A549 (cell line): ENCODE data around the gene ACBD6.

Source experiments
- CEBPB ChIP-seq, 2 experiments: fragments of >200 bp in 1 of 2; sonication (Bioruptor Twin) in 1 of 2; formaldehyde crosslinking in 1 of 2; IDR thresholded peaks; 2 replicates each; pipeline ENCODE4 v1.6.1; 2012 to 2016
- E2F6 ChIP-seq: IDR thresholded peaks from 2 replicates; pipeline ENCODE4 v1.6.1; 2012; ENCODE audit warnings: low read depth, borderline replicate concordance
- EHF ChIP-seq: fragments of 250-450 bp; sonication (Bioruptor Pico); IDR thresholded peaks from 2 replicates; pipeline ENCODE4 v1.5.0; 2020; ENCODE audit warnings: mild to moderate bottlenecking
- ESRRA ChIP-seq: fragments of 150-350 bp; IDR thresholded peaks from 2 replicates; pipeline ENCODE4 v1.6.1; 2014; ENCODE audit warnings: mild to moderate bottlenecking, low read length, borderline replicate concordance
- KDM1A ChIP-seq: fragments of 200-600 bp; sonication (generic); IDR thresholded peaks from 2 replicates; pipeline ENCODE4 v1.6.1; 2016; ENCODE audit warnings: low read depth, mild to moderate bottlenecking
- POLR2A ChIP-seq: IDR thresholded peaks from 2 replicates; pipeline ENCODE4 v1.6.1; 2012; ENCODE audit warnings: mild to moderate bottlenecking, low read length
- REST ChIP-seq: fragments of 200-600 bp; sonication (generic); IDR thresholded peaks from 2 replicates; pipeline ENCODE4 v1.6.1; 2016; ENCODE audit warnings: antibody characterized with exemption, mild to moderate bottlenecking, moderate library complexity
- ZFP36 ChIP-seq: fragments of 450-650 bp; IDR thresholded peaks from 2 replicates; pipeline ENCODE4 v1.6.1; 2014; ENCODE audit warnings: borderline replicate concordance; ENCODE audit not compliant: partially characterized antibody
- ZNF302 ChIP-seq: fragments of 250-450 bp; sonication (Bioruptor Pico); IDR thresholded peaks from 2 replicates; pipeline ENCODE4 v1.9.0; 2021; ENCODE audit warnings: inconsistent platforms, mild to moderate bottlenecking, moderate library complexity
- TF ChIP-seq, protein P1 (sequence below): fragments of >200 bp; sonication (Bioruptor Twin); formaldehyde crosslinking; IDR thresholded peaks from 3 replicates; pipeline ENCODE4 v1.5.1; 2016
- TF ChIP-seq, protein P2 (sequence below): fragments of 150-350 bp; IDR thresholded peaks from 2 replicates; pipeline ENCODE4 v1.6.1; 2014; ENCODE audit warnings: low read depth, mild to moderate bottlenecking, low read length

DNA sequence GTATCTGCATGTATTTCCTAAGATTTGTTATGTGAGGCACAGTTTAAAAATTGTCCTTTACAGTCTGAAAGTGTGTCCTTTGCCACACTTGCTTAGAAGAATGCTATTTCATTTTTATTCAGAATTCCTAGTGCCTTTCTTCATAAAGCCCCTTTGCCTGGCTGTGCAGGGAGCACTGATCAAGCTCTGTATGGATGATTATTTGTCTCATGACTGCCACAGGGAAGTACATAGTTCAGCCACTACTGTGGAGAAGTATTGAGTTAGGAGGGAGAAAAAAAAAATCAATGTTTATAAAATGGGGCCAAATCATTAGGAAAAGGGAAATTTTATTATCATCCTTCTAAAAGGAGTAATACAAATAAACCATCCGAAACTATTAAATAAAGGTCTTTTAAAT lies 220.9 kb downstream of the ACBD6 start:
- TF ChIP-seq POLR2A (no peak), E2F6 (no peak), REST (no peak), KDM1A (no peak), ZFP36 (no peak), ESRRA (no peak), ZNF302 (CRISPR knock-in tag) (no peak), CEBPB (IDR thresholded peaks at IDR 0.05) (no peak), EHF (CRISPR knock-in tag) (no peak)
- TF ChIP-seq, protein P1, sequence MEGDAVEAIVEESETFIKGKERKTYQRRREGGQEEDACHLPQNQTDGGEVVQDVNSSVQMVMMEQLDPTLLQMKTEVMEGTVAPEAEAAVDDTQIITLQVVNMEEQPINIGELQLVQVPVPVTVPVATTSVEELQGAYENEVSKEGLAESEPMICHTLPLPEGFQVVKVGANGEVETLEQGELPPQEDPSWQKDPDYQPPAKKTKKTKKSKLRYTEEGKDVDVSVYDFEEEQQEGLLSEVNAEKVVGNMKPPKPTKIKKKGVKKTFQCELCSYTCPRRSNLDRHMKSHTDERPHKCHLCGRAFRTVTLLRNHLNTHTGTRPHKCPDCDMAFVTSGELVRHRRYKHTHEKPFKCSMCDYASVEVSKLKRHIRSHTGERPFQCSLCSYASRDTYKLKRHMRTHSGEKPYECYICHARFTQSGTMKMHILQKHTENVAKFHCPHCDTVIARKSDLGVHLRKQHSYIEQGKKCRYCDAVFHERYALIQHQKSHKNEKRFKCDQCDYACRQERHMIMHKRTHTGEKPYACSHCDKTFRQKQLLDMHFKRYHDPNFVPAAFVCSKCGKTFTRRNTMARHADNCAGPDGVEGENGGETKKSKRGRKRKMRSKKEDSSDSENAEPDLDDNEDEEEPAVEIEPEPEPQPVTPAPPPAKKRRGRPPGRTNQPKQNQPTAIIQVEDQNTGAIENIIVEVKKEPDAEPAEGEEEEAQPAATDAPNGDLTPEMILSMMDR = no peak
- TF ChIP-seq, protein P2, sequence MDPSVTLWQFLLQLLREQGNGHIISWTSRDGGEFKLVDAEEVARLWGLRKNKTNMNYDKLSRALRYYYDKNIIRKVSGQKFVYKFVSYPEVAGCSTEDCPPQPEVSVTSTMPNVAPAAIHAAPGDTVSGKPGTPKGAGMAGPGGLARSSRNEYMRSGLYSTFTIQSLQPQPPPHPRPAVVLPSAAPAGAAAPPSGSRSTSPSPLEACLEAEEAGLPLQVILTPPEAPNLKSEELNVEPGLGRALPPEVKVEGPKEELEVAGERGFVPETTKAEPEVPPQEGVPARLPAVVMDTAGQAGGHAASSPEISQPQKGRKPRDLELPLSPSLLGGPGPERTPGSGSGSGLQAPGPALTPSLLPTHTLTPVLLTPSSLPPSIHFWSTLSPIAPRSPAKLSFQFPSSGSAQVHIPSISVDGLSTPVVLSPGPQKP = no peak
